Suppressor macrophage (primary cell): ENCODE results near the gene PIP4K2A.
"Not testable (repeated sequence)": the region's sequence is repeated elsewhere in the genome, so short reads cannot be mapped to it uniquely, and the experiment has no call there.

Source experiments
- DNase-seq, 4 experiments: peaks; one replicate each; pipeline ENCODE4 v3.0.0-alpha.2; 2020 to 2022

Gene PIP4K2A

DNA sequence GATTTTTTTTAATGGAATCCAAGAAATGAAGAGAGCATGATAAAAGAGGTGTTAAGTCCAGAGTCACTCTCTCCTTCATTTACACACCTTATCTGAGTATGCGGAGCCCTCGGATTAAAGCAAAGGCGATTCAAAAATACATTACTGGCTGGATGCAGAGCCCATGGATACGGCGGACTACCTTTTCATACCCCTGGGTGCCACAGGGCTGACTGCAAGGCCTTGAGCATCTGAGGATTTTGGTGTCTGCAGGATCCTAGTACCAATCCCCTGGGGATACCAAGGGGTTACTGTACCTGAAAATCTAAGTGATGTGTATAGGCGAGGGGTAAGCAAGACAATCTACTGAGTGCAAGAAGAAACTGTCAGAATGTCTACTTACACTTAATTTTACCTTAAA is 20.5 kb downstream of the PIP4K2A start:
- DNase-seq = no peak

- peak; percentile 68 to 80 (median 76) for DNase-seq
Measured at GRCh38 chr10:22693371-22693784, 21.0 kb downstream of the PIP4K2A start.

- not testable (repeated sequence) for DNase-seq
Measured at GRCh38 chr10:22692119-22692518, 22.3 kb downstream of the PIP4K2A start.

DNA sequence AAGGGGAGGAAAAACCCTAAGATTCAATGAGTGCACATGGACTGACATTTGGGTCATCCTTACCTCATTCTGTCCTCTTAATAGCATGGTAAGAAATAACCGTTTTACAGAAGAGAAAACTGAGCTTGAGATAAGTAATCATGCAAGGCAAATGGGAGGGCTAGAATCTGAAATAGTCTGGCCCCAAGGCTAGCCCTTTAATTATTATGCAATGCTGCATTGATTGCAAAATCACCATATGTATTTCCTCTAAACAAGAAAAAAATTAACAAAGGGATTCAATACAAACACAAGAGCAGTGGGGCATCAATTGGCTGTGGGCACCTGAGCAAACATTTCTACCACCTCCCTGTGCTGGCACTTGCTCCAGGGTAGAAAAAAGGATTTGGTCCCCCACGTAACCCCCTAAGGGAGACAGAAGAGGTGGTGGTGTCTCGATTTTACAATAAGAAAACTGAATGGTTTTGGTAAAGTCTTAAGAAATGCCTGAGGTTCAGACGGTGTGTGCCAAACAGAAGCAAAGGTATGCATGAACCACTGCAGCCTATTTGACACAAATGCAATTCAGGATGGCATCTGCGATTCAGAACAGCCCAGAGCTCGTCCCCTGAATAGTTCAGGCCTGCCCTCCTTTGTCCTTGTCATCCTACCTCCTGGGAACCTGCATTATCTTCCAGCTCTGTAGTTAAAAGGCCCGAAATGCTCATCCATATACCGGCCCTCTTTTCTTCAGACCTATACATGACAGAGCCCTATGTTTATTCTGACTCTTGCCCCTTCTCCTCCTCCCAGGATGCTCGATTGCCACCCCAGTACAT is 23.6 kb downstream of the PIP4K2A start:
- DNase-seq = peak; percentile 44 to 81 (median 63)

DNA sequence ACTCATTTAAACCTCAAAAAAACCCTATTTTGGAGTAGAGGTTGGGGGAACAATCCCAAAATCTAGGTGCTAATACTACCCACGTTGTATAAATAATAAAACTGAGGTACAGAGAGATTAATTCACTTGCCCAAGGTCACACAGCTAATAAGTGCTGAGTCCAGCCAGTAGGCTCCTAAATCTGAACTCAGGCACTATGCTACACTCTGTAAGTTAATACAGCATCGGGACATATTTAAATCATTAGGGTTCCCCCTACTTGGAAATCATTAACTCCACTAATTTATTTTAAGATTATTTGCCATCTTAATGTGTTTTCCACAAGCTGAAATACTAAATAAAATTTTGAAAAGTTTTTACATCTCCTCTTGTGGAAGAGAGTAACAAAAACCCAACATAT is 24.2 kb downstream of the PIP4K2A start:
- no peak for DNase-seq

DNA sequence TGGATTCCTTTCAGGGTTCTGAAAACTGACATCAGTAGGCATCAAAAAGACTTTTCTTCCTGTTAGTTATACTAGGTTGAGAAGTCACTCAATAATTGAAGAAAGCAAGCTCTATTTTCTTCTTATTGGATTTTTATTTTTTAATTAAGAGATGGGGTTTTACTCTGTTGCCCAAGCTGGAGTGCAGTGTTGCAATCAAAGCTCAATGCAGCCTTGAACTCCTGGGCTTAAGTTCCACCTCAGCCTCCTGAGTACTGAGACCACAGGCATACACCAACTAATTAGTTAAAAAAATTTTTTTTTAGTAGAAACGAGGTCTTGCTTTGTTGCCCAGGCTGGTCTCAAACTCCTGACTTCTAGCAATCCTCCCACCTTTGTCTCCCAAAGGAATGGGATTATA is 28.0 kb downstream of the PIP4K2A start:
- DNase-seq = no peak

- no peak for DNase-seq
Measured at GRCh38 chr10:22685926-22686325, 28.5 kb downstream of the PIP4K2A start.

GRCh38 chr10:22684699-22685098 is 29.7 kb downstream of the PIP4K2A start:
- DNase-seq = no peak

DNA sequence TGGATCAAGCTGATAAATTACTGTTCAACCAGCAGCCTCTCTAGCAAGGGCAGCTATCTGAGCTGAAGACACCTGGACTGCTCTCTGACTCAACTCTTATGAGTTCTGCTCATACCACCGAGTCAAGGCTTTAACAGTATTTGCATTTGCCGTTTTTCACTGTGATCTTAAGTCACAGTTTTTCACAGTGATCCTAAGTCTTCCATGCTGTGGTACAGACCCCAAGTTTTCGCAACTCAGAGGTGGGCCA is 31.3 kb downstream of the PIP4K2A start:
- no peak for DNase-seq

GRCh38 chr10:22682237-22683139 is 31.9 kb downstream of the PIP4K2A start:
- DNase-seq = peak in 2 of 4 experiments; percentile 17

DNA sequence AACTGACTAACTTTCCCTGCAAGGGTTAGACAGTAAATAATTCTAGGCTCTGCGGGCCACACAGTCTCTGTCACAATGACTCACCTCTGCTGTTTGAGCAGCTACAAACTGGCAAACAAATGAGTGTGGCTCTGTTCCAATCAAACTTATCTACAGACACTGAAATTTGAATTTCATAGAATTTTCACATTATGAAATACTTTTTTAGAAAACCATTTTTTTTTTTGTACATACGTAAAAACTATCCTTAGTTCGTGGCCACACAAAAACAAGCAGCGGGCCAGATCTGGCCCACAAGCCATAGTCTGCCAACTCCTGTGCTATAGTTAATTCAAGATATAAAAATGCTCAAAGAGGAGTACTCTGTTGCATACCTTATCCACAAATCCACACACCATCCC is 32.6 kb downstream of the PIP4K2A start:
- DNase-seq = peak in 1 of 4 experiments; percentile 25

DNA sequence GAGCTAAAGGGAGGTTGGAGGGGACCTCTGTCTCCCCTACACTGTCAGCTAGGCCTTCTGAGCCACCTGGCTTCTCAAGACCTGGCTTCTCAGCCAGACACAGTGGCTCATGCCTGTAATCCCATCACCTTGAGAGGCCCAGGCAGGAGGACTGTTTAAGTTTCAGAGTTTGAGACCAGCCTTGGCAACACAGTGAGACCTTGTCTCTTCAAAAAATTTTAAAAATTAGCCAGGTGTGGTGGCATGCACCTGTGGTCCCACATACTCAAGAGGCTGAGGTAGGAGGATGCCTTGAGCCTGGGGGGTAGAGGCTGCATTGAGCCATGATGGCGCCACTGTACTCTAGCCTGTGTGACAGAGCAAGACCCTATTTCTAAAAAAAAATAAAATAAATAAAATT is 33.1 kb downstream of the PIP4K2A start:
- DNase-seq = no peak

DNA sequence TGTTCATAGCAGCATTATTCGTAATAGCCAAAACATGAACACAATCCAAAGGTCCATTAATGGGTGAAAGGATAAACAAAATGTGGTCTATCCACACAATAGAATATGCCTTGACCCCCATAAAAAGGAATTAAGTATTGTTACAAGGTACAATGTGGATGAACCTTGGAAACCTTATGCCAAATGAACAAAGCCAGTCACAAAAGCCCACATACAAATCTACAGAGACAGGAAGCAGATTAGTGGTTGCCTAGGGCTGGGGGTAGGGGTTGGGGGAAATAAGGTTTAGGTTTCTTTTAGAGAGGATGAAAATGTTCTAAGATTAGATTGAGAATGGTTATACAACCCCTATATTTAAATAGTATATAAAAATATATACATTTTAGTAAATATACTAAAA is 34.8 kb downstream of the PIP4K2A start:
- DNase-seq = no peak

DNA sequence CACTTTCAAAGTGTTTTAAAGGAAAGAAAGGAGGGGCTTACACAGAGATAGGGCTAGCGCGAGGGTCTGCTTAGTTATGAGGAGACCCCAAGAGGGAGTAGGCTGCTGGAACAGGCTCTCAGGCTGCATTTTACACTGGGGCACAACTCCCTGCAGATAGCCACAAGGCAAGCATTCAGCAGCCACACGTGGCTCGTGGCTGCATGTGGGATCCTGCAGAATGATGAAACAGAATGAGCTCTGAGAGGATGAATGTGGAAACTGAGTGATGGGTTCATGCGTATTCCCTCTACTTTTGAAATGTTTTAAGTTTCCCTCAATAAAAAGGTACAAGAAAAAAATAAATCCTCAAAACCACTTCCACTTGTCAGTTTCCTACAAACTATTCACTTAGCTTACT is 37.0 kb downstream of the PIP4K2A start:
- no peak for DNase-seq

- DNase-seq = no peak
Measured at GRCh38 chr10:22676435-22676834, 37.9 kb downstream of the PIP4K2A start.

DNA sequence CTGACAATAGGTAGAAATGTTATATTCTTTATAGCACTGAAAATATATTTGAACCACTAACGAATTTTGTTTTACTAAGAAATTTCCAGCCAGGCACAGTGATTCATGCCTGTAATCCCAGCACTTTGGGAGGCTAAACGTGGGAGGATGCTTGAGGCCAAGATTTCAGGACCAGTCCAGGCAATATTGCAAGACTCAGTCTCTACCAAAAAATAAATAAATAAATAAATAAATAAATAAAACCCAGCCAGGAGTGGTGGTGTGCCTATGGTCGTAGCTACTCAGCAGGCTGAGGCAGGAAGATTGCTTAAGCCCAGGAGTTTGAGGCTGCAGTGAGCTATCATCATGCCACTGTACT is 39.8 kb downstream of the PIP4K2A start:
- no peak for DNase-seq

GRCh38 chr10:22673785-22674572 is 40.4 kb downstream of the PIP4K2A start:
- no peak for DNase-seq

- no peak for DNase-seq
Measured at GRCh38 chr10:22673091-22673392, 41.3 kb downstream of the PIP4K2A start.

DNA sequence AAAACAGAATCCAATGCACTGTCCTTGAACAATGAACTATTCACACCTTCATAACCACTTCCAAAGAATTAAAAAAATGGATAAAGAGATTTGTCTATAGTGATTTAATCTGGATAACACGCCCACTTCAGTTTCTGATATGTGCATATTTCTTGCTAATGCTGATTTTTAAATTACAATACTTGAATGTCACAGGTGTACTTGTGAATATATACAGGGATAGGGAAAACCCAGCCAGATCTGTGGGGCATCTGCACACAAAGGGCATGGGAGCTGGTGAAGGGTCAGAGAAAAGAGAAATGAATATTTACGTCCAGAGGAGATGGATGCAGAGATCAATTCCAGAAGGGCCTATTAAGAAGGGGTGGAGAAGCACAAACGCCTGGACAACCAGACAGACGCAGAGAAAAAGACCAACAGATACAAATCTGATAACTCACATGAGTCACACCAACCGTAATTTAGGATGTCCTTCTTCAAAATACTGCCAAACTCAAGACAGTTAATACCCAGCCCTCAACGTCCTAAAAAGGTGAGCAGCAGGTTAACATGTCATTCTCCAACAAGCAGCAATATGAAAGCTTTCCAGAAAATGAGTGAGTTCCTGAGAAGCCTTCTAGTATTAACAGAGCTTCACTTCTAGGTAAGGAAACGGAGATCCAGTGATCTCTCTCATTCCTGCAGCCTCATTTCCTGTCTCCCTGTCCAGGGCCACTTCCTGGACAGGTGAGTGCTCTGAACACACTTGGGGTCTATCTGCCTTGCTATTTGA is 41.9 kb downstream of the PIP4K2A start:
- DNase-seq = no peak

GRCh38 chr10:22670788-22671187 is 43.6 kb downstream of the PIP4K2A start:
- no peak for DNase-seq

DNA sequence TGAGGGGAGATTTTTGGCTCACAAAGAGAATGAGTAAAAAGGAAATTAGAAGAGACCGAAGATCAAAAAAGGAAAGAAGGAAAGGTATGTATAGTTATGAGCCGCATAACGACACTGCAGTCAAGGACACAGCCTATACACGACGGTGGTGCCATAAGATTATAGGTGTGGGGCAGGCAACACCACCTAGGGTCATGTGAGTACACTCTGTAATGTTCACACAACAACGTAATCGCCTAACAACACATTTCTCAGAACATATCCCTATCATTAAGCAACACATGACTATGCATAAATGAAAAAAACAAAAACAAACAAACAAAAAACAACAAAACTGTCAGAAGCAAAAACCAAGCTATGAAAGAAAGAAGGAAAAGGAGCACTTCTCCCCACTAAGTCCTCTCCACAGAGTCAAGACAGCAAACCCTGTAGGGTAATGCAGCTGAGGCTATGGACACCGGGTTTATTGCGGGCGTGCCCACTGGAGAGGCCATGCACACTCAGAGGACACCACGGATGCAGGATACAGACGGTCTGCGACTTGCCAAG is 45.1 kb downstream of the PIP4K2A start:
- no peak for DNase-seq

- DNase-seq = no peak
Measured at GRCh38 chr10:22667093-22667480, 47.3 kb downstream of the PIP4K2A start.
